Activated CD8-positive, alpha-beta T cell treated with anti-CD3 and anti-CD28 coated beads for 36 hours (primary cell): ENCODE data around the gene RSL1D1. TPM values are rescaled to one million over a fixed set of nuclear protein-coding genes. Genes with fewer than 3 reads are reported as not detected.
"Not testable (repeated sequence)": the region's sequence is repeated elsewhere in the genome, so short reads cannot be mapped to it uniquely, and the experiment has no call there.

Source experiments
- ATAC-seq: fragments of 200-7000 bp; cut with Tn5 transposase; one replicate; pipeline ENCODE4 v1.10.0; 2021; ENCODE audit warnings: mild to moderate bottlenecking, moderate library complexity
- CTCF ChIA-PET: fragments of 350-600 bp; sonication (Branson Sonifier 250); formaldehyde crosslinking; loops from one replicate; lab custom pipeline; 2021; ENCODE audit warnings: antibody characterized with exemption; lab: Charles Lee
- POLR2A ChIA-PET: fragments of 350-600 bp; sonication (Branson Sonifier 250); formaldehyde crosslinking; loops from one replicate; lab custom pipeline; 2021; ENCODE audit warnings: antibody characterized with exemption; lab: Charles Lee
- DNase-seq: peaks from one replicate; pipeline ENCODE4 v3.0.0-alpha.2; 2020
- H3K27ac Mint-ChIP-seq: one replicate; pipeline ENCODE4 v1.8.0; 2021; ENCODE audit warnings: mild to moderate bottlenecking, mixed read lengths
- H3K27me3 Mint-ChIP-seq: one replicate; pipeline ENCODE4 v1.8.0; 2021; ENCODE audit warnings: mixed read lengths
- H3K36me3 Mint-ChIP-seq: one replicate; pipeline ENCODE4 v1.8.0; 2021; ENCODE audit warnings: low read depth, mixed read lengths
- H3K4me1 Mint-ChIP-seq: one replicate; pipeline ENCODE4 v1.8.0; 2021; ENCODE audit warnings: low read depth, mixed read lengths
- H3K4me3 Mint-ChIP-seq: one replicate; pipeline ENCODE4 v1.8.0; 2021; ENCODE audit warnings: mild to moderate bottlenecking, moderate library complexity, mixed read lengths
- H3K9me3 Mint-ChIP-seq: one replicate; pipeline ENCODE4 v1.8.0; 2021; ENCODE audit warnings: mixed read lengths
- CTCF ChIP-seq: fragments of 200-600 bp; IDR thresholded peaks from one replicate; pipeline ENCODE4 v1.8.0; 2022; ENCODE audit warnings: antibody characterized with exemption, mild to moderate bottlenecking
- intact Hi-C: fragments of 100-400 bp; cut with micrococcal nuclease; formaldehyde crosslinking; loops from one replicate; pipeline ENCODE4 v1.10.0; 2022
- total RNA-seq, 2 experiments: library from RNA; stranded (reverse); gene quantifications; one replicate each; pipeline ENCODE4 v1.2.3, GENCODE V29; 2021

Gene RSL1D1
- total RNA-seq, 2 experiments from 2014 or later = 344 TPM

GRCh38 chr16:11791144-11791828 lies 60.1 kb downstream of the RSL1D1 start:
- intact Hi-C loops = no loop called here
- ChIA-PET POLR2A (interaction anchor here (0.7 to 2.1 kb wide), 8 partner anchors 9 to 230 kb away, joined by 3 to 11 read pairs (median 3); no protein-coding TSS in a partner anchor), CTCF (interaction anchor here (1.5 kb wide), 2 partner anchors 11 to 76 kb away, joined by 3 read pairs; no protein-coding TSS in a partner anchor)
- Mint-ChIP-seq H3K9me3 (no peaks in the 10 kb centered on the region), H3K36me3 (peaks cover 44% of the 10 kb centered on the region), H3K27me3 (no peaks in the 10 kb centered on the region), H3K27ac (peak overlapping the region; percentile 73), H3K4me1 (peaks cover 82% of the 10 kb centered on the region), H3K4me3 (peak overlapping the region; percentile 1)
- DNase-seq (no peak), ATAC-seq (peak; percentile 32)
- TF ChIP-seq CTCF = no peak

DNA sequence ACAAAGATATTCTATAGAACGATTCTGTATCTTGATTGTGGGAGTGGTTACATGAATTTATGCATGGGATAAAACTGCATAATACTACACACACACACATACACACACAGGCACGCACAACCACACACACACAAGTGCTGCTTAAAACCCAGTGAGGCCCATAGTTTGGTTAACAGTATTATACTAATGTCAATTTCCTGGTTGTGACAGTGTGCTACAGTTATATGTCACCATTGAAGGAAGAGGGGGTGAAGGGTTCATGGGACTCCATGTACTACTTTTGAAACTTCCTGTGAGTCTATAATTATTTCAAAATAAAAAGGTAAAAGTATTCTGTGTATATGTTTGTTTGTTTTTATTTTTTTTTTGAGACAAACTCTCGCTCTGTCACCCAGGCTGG lies 62.4 kb downstream of the RSL1D1 start:
- Mint-ChIP-seq H3K9me3 (no peaks in the 10 kb centered on the region), H3K27me3 (no peaks in the 10 kb centered on the region), H3K4me1 (peaks cover 73% of the 10 kb centered on the region), H3K36me3 (peaks cover 26% of the 10 kb centered on the region), H3K4me3 (no peak overlapping the region), H3K27ac (peak overlapping the region; percentile 48)
- ChIA-PET POLR2A (interaction anchor here (1.4 kb wide), 1 partner anchor 9 kb away, joined by 5 read pairs; no protein-coding TSS in a partner anchor), CTCF (no interaction called here)
- ATAC-seq = peak; percentile 22
- no peak for DNase-seq
- intact Hi-C loops = no loop called here
- no peak for TF ChIP-seq CTCF

DNA sequence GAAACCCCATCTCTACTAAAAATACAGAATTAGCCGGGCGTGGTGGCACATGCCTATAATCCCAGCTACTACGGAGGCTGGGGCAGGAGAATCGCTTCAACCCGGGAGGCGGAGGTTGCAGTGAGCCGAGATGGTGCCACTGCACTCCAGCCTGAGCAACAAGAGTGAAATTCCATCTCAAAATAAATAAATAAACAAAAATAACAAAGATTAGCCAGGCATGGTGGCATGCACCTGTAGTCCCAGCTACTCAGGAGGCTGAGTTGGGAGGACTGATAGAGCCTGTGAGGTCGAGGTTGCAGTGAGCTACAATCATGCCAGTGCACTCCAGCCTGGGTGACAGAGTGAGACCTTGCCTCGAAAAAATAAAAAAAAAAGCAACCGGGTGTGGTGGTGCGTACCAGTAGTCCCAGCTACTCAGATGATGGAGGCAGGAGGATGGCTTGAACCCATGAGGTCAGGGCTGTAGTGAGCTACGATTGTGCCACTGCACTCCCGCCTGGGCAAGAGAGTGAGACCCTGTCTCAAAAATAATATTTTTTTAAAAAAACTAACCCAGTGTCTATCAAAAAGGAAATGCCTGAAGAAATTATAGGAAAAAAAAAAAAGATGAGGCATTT lies 66.3 kb downstream of the RSL1D1 start:
- H3K4me3 Mint-ChIP-seq, ATAC-seq, intact Hi-C loops, H3K9me3 Mint-ChIP-seq, H3K27me3 Mint-ChIP-seq, DNase-seq: not testable (repeated sequence)
- Mint-ChIP-seq H3K36me3 (peaks cover 26% of the 10 kb centered on the region), H3K27ac (peak overlapping the region; percentile 90), H3K4me1 (peaks cover 74% of the 10 kb centered on the region)
- ChIA-PET POLR2A (interaction anchor here (1.1 to 6.6 kb wide), 2 partner anchors 12 to 15 kb away, joined by 4 to 55 read pairs; partner anchors contain the start of gene ZC3H7A), CTCF (interaction anchor here (13.0 kb wide), 1 partner anchor 10 kb away, joined by 125 read pairs; the partner anchor contains the start of gene ZC3H7A)

DNA sequence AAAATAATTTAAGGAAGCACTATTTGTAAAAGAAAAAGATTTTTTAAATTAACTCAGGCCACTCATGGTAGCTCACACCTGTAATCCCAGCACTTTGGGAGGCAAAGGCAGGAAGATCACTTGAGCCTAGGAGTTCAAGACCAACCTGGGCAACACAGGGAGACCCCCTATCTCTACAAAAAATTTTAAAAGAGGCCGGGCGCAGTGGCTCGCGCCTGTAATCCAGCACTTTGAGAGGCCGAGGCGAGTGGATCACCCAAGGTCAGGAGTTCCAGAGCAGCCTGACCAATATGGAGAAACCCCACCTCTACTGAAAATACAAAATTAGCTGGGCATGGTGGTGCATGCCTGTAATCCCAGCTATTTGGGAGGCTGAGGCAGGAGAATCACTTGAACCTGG lies 67.0 kb downstream of the RSL1D1 start:
- ChIA-PET POLR2A (interaction anchor here (0.7 to 6.6 kb wide), 4 partner anchors 13 to 50 kb away, joined by 3 to 55 read pairs (median 4); partner anchors contain the start of gene ZC3H7A), CTCF (interaction anchor here (13.0 kb wide), 1 partner anchor 11 kb away, joined by 125 read pairs; the partner anchor contains the start of gene ZC3H7A)
- intact Hi-C loops, ATAC-seq, H3K9me3 Mint-ChIP-seq, H3K27me3 Mint-ChIP-seq, DNase-seq, H3K4me3 Mint-ChIP-seq: not testable (repeated sequence)
- Mint-ChIP-seq H3K4me1 (peaks cover 69% of the 10 kb centered on the region), H3K27ac (peak overlapping the region; percentile 88), H3K36me3 (peaks cover 27% of the 10 kb centered on the region)

DNA sequence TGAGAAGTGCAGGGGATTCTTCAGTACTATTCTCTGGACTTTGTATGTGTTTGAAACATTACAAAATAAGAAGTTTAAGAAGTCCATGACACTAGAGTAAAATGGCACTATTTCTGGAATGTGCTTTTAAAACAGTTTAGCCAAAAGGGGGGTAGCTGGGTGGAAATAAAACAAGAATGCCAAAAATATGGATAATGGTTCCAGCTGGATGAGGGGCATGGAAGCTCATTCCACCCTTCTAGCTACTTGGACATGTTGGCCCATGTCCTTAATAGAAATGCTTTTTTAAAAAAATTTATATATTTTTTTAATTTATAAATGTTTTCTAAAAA lies 67.3 kb downstream of the RSL1D1 start:
- CTCF ChIA-PET = interaction anchor here (13.0 kb wide), 1 partner anchor 12 kb away, joined by 125 read pairs; the partner anchor contains the start of gene ZC3H7A
- H3K36me3 Mint-ChIP-seq = peaks cover 27% of the 10 kb centered on the region
- peak overlapping the region; percentile 99 for H3K27ac Mint-ChIP-seq
- H3K27me3 Mint-ChIP-seq = no peaks in the 10 kb centered on the region
- no peaks in the 10 kb centered on the region for H3K9me3 Mint-ChIP-seq
- DNase-seq (no peak), ATAC-seq (no peak)
- peak overlapping the region; percentile 75 for H3K4me3 Mint-ChIP-seq
- no peak for TF ChIP-seq CTCF
- peaks cover 67% of the 10 kb centered on the region for H3K4me1 Mint-ChIP-seq
- intact Hi-C loops = no loop called here
- POLR2A ChIA-PET = interaction anchor here (0.7 to 6.6 kb wide), 4 partner anchors 13 to 50 kb away, joined by 3 to 55 read pairs (median 4); partner anchors contain the start of gene ZC3H7A

Other genes with a start within 250 kb of the RSL1D1 start
- gene SNN, start 183.1 kb downstream of the RSL1D1 start, total RNA-seq = 1 to 10 TPM; 8.2 to 9.5 TPM
- 10 to 100 TPM; 21.7 to 24.4 TPM for gene TXNDC11, start 108.7 kb downstream of the RSL1D1 start, total RNA-seq
- 10 to 100 TPM; 62.3 to 67.8 TPM for gene ZC3H7A, start 54.3 kb downstream of the RSL1D1 start, total RNA-seq
- 100 to 1,000 TPM; 202 to 204 TPM for gene GSPT1, start 64.4 kb upstream of the RSL1D1 start, total RNA-seq
- gene NPIPB2, start 90.5 kb upstream of the RSL1D1 start, total RNA-seq = 10 to 100 TPM in 1 of 2 experiments, 1 to 10 TPM in 1; 4.9 to 11.0 TPM
- gene TNFRSF17, start 113.7 kb upstream of the RSL1D1 start, total RNA-seq = not detected
- 1 to 10 TPM; 9.2 to 9.5 TPM for gene SNX29, start 125.2 kb upstream of the RSL1D1 start, total RNA-seq